Caco-2 (cell line): ENCODE results near the gene CEP83. TPM values are rescaled to one million over a fixed set of nuclear protein-coding genes. Genes with fewer than 3 reads are reported as not detected.

ENCODE experiments used
- BruUV-seq: library from RNA; stranded (reverse); fragments of 400-500 nt; replicated peaks from 2 replicates; lab custom pipeline; 2021; lab: Mats Ljungman, UMichigan
- CTCF ChIA-PET: fragments of 300-600 bp; sonication (Branson Sonifier 250); formaldehyde crosslinking; loops from one replicate; lab custom pipeline; 2022; ENCODE audit warnings: antibody characterized with exemption; lab: Charles Lee
- POLR2A ChIA-PET: fragments of 300-600 bp; sonication (Branson Sonifier 250); formaldehyde crosslinking; loops from one replicate; lab custom pipeline; 2022; ENCODE audit warnings: antibody characterized with exemption; lab: Charles Lee
- DNase-seq, 2 experiments: peaks; one replicate each; pipeline versions ENCODE4 v3.0.0 to v3.0.0-alpha.2; 2020 to 2022
- H3K27me3 ChIP-seq: replicated peaks from 2 replicates; pipeline ENCODE4 v1.6.0; 2011; ENCODE audit warnings: low read length; ENCODE audit not compliant: control insufficient read depth, insufficient read depth
- H3K36me3 ChIP-seq: 2 replicates; pipeline ENCODE4 v1.5.1; 2011; ENCODE audit warnings: low read length; ENCODE audit not compliant: control insufficient read depth, insufficient read depth
- H3K4me1 ChIP-seq: fragments of 250-450 bp; sonication (Bioruptor Pico); 2 replicates; pipeline ENCODE4 v1.5.1; 2020; ENCODE audit warnings: mild to moderate bottlenecking
- H3K4me3 ChIP-seq: 2 replicates; pipeline ENCODE4 v1.5.1; 2011; ENCODE audit warnings: low read depth, mild to moderate bottlenecking, control low read depth, low read length
- H3K9me3 ChIP-seq: fragments of 250-450 bp; sonication (Bioruptor Pico); 2 replicates; pipeline ENCODE4 v1.5.1; 2020; ENCODE audit warnings: mild to moderate bottlenecking, moderate library complexity
- H3K27ac Mint-ChIP-seq: one replicate; pipeline ENCODE4 v1.8.0; 2022; ENCODE audit warnings: mixed read lengths; ENCODE audit not compliant: unreplicated experiment
- H3K27me3 Mint-ChIP-seq: one replicate; pipeline ENCODE4 v1.8.0; 2022; ENCODE audit warnings: mixed read lengths; ENCODE audit not compliant: insufficient read depth, unreplicated experiment
- H3K36me3 Mint-ChIP-seq: one replicate; pipeline ENCODE4 v1.8.0; 2022; ENCODE audit warnings: mild to moderate bottlenecking, mixed read lengths; ENCODE audit not compliant: insufficient read depth, unreplicated experiment
- H3K4me1 Mint-ChIP-seq: one replicate; pipeline ENCODE4 v1.8.0; 2022; ENCODE audit warnings: low read depth, mixed read lengths; ENCODE audit not compliant: unreplicated experiment
- H3K4me3 Mint-ChIP-seq: one replicate; pipeline ENCODE4 v1.8.0; 2022; ENCODE audit warnings: mild to moderate bottlenecking, moderate library complexity, mixed read lengths; ENCODE audit not compliant: unreplicated experiment
- H3K9me3 Mint-ChIP-seq: one replicate; pipeline ENCODE4 v1.8.0; 2022; ENCODE audit warnings: mixed read lengths; ENCODE audit not compliant: unreplicated experiment
- CTCF ChIP-seq, 2 experiments: fragments of 200-600 bp in 1 of 2; IDR thresholded peaks; 1 replicate in 1 of 2; 2 replicates in 1 of 2; pipeline versions ENCODE4 v1.5.1 to v1.8.0; 2011 to 2022; ENCODE audit warnings: antibody characterized with exemption in 1 of 2, control low read depth in 1 of 2, inconsistent platforms in 1 of 2, low read depth in 1 of 2, low read length in 1 of 2, mild to moderate bottlenecking in 1 of 2, moderate library complexity in 1 of 2; ENCODE audit not compliant: insufficient read depth in 1 of 2, severe bottlenecking in 1 of 2, unreplicated experiment in 1 of 2
- intact Hi-C: fragments of 100-400 bp; cut with micrococcal nuclease; formaldehyde crosslinking; loops from one replicate; pipeline ENCODE4 v1.10.0; 2022; ENCODE audit not compliant: unreplicated experiment
- total RNA-seq: library from RNA; stranded (reverse); gene quantifications from 2 replicates; pipeline ENCODE4 v1.2.3, GENCODE V29; 2022

CEP83 gene
- total RNA-seq, 1 experiment from 2014 or later = 23.3 TPM

GRCh38 chr12:94327809-94328208, 131.9 kb downstream of the CEP83 start:
- H3K27ac Mint-ChIP-seq = no peak overlapping the region
- Histone ChIP-seq H3K9me3 (no peaks in the 10 kb centered on the region), H3K27me3 (no peaks in the 10 kb centered on the region), H3K4me1 (no peaks in the 10 kb centered on the region), H3K4me3 (no peak overlapping the region), H3K36me3 (no peaks in the 10 kb centered on the region)
- CTCF ChIA-PET = no interaction called here
- no peak for DNase-seq
- H3K27me3 Mint-ChIP-seq = no peaks in the 10 kb centered on the region
- no peak for TF ChIP-seq CTCF (IDR thresholded peaks at IDR 0.05; ENCODE audit: insufficient read depth in 1 of 2, low read depth in 1 of 2, low read length in 1 of 2, severe bottlenecking in 1 of 2, unreplicated experiment in 1 of 2)
- H3K4me3 Mint-ChIP-seq = no peak overlapping the region
- intact Hi-C loops = no loop called here
- POLR2A ChIA-PET = no interaction called here
- no peaks in the 10 kb centered on the region for H3K4me1 Mint-ChIP-seq
- peaks cover 25% of the 10 kb centered on the region for H3K36me3 Mint-ChIP-seq
- H3K9me3 Mint-ChIP-seq = peaks cover 10% of the 10 kb centered on the region
- BruUV-seq = no TSS peak

GRCh38 chr12:94326727-94327126, 132.9 kb downstream of the CEP83 start:
- no peaks in the 10 kb centered on the region for H3K4me1 Mint-ChIP-seq
- H3K27ac Mint-ChIP-seq = no peak overlapping the region
- ChIA-PET POLR2A (no interaction called here), CTCF (no interaction called here)
- Histone ChIP-seq H3K9me3 (peaks cover 1% of the 10 kb centered on the region; the same call in 1 of the 2 replicates), H3K27me3 (no peaks in the 10 kb centered on the region), H3K36me3 (peaks cover 6% of the 10 kb centered on the region), H3K4me1 (no peaks in the 10 kb centered on the region), H3K4me3 (no peak overlapping the region)
- no peak for DNase-seq
- intact Hi-C loops = no loop called here
- H3K36me3 Mint-ChIP-seq = peaks cover 30% of the 10 kb centered on the region
- no peaks in the 10 kb centered on the region for H3K27me3 Mint-ChIP-seq
- no peak for TF ChIP-seq CTCF (IDR thresholded peaks at IDR 0.05; ENCODE audit: insufficient read depth in 1 of 2, low read depth in 1 of 2, low read length in 1 of 2, severe bottlenecking in 1 of 2, unreplicated experiment in 1 of 2)
- H3K4me3 Mint-ChIP-seq = no peak overlapping the region
- no TSS peak for BruUV-seq
- peaks cover 10% of the 10 kb centered on the region for H3K9me3 Mint-ChIP-seq

DNA sequence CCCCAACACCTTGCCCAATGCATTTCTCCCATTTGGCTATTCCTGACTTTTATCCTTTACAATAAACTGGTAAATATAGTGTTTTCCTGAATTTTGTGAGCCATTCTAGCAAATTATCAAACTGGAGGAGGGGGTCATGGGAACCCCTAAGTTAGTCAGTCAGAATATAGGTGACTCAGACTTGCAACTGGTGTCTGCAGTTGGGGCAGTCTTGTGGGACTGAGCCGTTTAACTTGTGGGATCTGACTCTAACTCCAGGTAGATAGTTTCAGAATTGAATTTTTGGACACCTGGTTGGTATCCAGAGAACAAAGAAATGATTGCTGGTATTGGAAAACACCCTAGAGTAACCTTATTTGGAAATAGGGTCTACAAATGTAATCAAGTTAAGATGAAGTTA, 133.4 kb downstream of the CEP83 start:
- peaks cover 15% of the 10 kb centered on the region for H3K9me3 Mint-ChIP-seq
- CTCF ChIA-PET = no interaction called here
- H3K27me3 Mint-ChIP-seq = no peaks in the 10 kb centered on the region
- H3K9me3 ChIP-seq = peaks cover 5% of the 10 kb centered on the region; the same call in 1 of the 2 replicates
- no peaks in the 10 kb centered on the region for H3K4me1 ChIP-seq
- H3K4me3 ChIP-seq = no peak overlapping the region
- no TSS peak for BruUV-seq
- no peak for DNase-seq
- TF ChIP-seq CTCF (IDR thresholded peaks at IDR 0.05; ENCODE audit: insufficient read depth in 1 of 2, low read depth in 1 of 2, low read length in 1 of 2, severe bottlenecking in 1 of 2, unreplicated experiment in 1 of 2) = no peak
- peaks cover 31% of the 10 kb centered on the region for H3K36me3 Mint-ChIP-seq
- H3K4me1 Mint-ChIP-seq = no peaks in the 10 kb centered on the region
- POLR2A ChIA-PET = no interaction called here
- intact Hi-C loops = no loop called here
- H3K27me3 ChIP-seq = no peaks in the 10 kb centered on the region
- H3K36me3 ChIP-seq = peaks cover 8% of the 10 kb centered on the region
- no peak overlapping the region for H3K4me3 Mint-ChIP-seq
- no peak overlapping the region for H3K27ac Mint-ChIP-seq
